ENCODE measurements around the gene MFSD1.

- TF ChIP-seq ZSCAN22 (CRISPR knock-in tag; IDR thresholded peaks at IDR 0.05): no peak
- no peak for TF ChIP-seq FOXM1 (CRISPR knock-in tag; IDR thresholded peaks at IDR 0.05)
- TF ChIP-seq ZNF503 (CRISPR knock-in tag; IDR thresholded peaks at IDR 0.05): no peak
- TF ChIP-seq CTCF (CRISPR knock-in tag; IDR thresholded peaks at IDR 0.05): no peak
Measured at GRCh38 chr3:158783051-158783450, 18.8 kb upstream of the MFSD1 start.

Measured in HepG2 (cell line).